CD14-positive monocyte (primary cell): ENCODE results near the gene H1-8. TPM values are rescaled to one million over a fixed set of nuclear protein-coding genes. Genes with fewer than 3 reads are reported as not detected.

ENCODE experiments used
- DNase-seq, 3 donors: peaks; one replicate each; pipeline ENCODE4 v3.0.0-alpha.2; 2011 to 2022
- H2AFZ ChIP-seq: 2 replicates; pipeline ENCODE4 v1.6.0; 2012; ENCODE audit warnings: mild to moderate bottlenecking, low read depth, low read length, inconsistent platforms; ENCODE audit not compliant: insufficient read depth, poor library complexity, severe bottlenecking
- H3K27ac ChIP-seq, 2 donors: 1 replicate in 1 of 2; 2 replicates in 1 of 2; pipeline ENCODE4 v1.5.1; 2012 to 2013; ENCODE audit warnings: low read length in 2 of 2, control low read depth in 1 of 2, inconsistent platforms in 1 of 2, low read depth in 1 of 2, mild to moderate bottlenecking in 1 of 2
- H3K27me3 ChIP-seq, 2 donors: one replicate each; pipeline versions ENCODE4 v1.6.0 to v1.6.1; 2011 to 2013; ENCODE audit warnings: low read length in 2 of 2; ENCODE audit not compliant: control insufficient read depth in 2 of 2, insufficient read depth in 2 of 2
- H3K36me3 ChIP-seq, 2 donors: replicated peaks in 1 of 2; 1 replicate in 1 of 2; 2 replicates in 1 of 2; pipeline versions ENCODE4 v1.5.1 to v1.6.1; 2012 to 2013; ENCODE audit warnings: low read length in 2 of 2, control low read depth in 1 of 2, inconsistent platforms in 1 of 2, mild to moderate bottlenecking in 1 of 2; ENCODE audit not compliant: insufficient read depth in 2 of 2, control insufficient read depth in 1 of 2
- H3K4me1 ChIP-seq, 2 donors: 1 replicate in 1 of 2; 2 replicates in 1 of 2; pipeline versions ENCODE4 v1.5.1 to v1.6.1; 2012 to 2013; ENCODE audit warnings: low read length in 2 of 2, control low read depth in 1 of 2, inconsistent platforms in 1 of 2, mild to moderate bottlenecking in 1 of 2, moderate library complexity in 1 of 2; ENCODE audit not compliant: insufficient read depth in 2 of 2, control insufficient read depth in 1 of 2
- H3K4me2 ChIP-seq: replicated peaks from 2 replicates; pipeline ENCODE3; 2012; ENCODE audit warnings: low read length, moderate library complexity, mild to moderate bottlenecking; ENCODE audit not compliant: poor library complexity, severe bottlenecking; ENCODE audit errors: extremely low read depth
- H3K4me3 ChIP-seq, 3 experiments: fragments of 200-600 bp in 1 of 3; sonication (generic) in 1 of 3; replicated peaks in 1 of 3; 1 replicate in 2 of 3; 2 replicates in 1 of 3; pipeline ENCODE4 v1.5.1; 2011 to 2013; ENCODE audit warnings: low read length in 3 of 3, mild to moderate bottlenecking in 3 of 3, control low read depth in 2 of 3, low read depth in 2 of 3, inconsistent platforms in 1 of 3, moderate library complexity in 1 of 3
- H3K79me2 ChIP-seq: 2 replicates; pipeline ENCODE4 v1.6.0; 2012; ENCODE audit warnings: mild to moderate bottlenecking, control low read depth, inconsistent platforms, low read length, moderate library complexity; ENCODE audit not compliant: insufficient read depth
- H3K9ac ChIP-seq: 2 replicates; pipeline ENCODE4 v1.6.0; 2017; ENCODE audit warnings: low read length, mild to moderate bottlenecking; ENCODE audit not compliant: insufficient read depth, poor library complexity, severe bottlenecking
- H3K9me3 ChIP-seq, 2 donors: replicated peaks in 1 of 2; 1 replicate in 1 of 2; 2 replicates in 1 of 2; pipeline versions ENCODE4 v1.5.1 to v1.6.1; 2012 to 2013; ENCODE audit warnings: low read length in 2 of 2, control low read depth in 1 of 2; ENCODE audit not compliant: control insufficient read depth in 1 of 2, insufficient read depth in 1 of 2
- H4K20me1 ChIP-seq: 2 replicates; pipeline ENCODE4 v1.6.0; 2012; ENCODE audit warnings: mild to moderate bottlenecking, low read length, control low read depth, moderate library complexity; ENCODE audit not compliant: insufficient read depth
- H3K27ac Mint-ChIP-seq, 7 donors: one replicate each; pipeline ENCODE4 v1.8.0; 2020; ENCODE audit warnings: mild to moderate bottlenecking in 7 of 7, mixed read lengths in 7 of 7, moderate library complexity in 6 of 7, inconsistent platforms in 2 of 7
- H3K27me3 Mint-ChIP-seq, 3 donors: one replicate each; pipeline ENCODE4 v1.8.0; 2021 to 2022; ENCODE audit warnings: low read depth in 3 of 3, mild to moderate bottlenecking in 3 of 3, mixed read lengths in 3 of 3, moderate library complexity in 3 of 3, inconsistent platforms in 1 of 3
- H3K36me3 Mint-ChIP-seq, 2 donors: one replicate each; pipeline ENCODE4 v1.8.0; 2020; ENCODE audit warnings: mixed read lengths in 2 of 2, inconsistent platforms in 1 of 2, mild to moderate bottlenecking in 1 of 2
- H3K4me1 Mint-ChIP-seq: one replicate; pipeline ENCODE4 v1.8.0; 2020; ENCODE audit warnings: mild to moderate bottlenecking, mixed read lengths
- H3K4me3 Mint-ChIP-seq, 2 donors: one replicate each; pipeline ENCODE4 v1.8.0; 2020; ENCODE audit warnings: mild to moderate bottlenecking in 2 of 2, mixed read lengths in 2 of 2, moderate library complexity in 1 of 2
- H3K9me3 Mint-ChIP-seq, 7 donors: one replicate each; pipeline ENCODE4 v1.8.0; 2020 to 2022; ENCODE audit warnings: mixed read lengths in 7 of 7, mild to moderate bottlenecking in 6 of 7, moderate library complexity in 6 of 7, inconsistent platforms in 2 of 7
- CTCF ChIP-seq: fragments of 200-600 bp; IDR thresholded peaks from one replicate; pipeline ENCODE4 v1.8.0; 2022; ENCODE audit warnings: antibody characterized with exemption, mild to moderate bottlenecking
- WGBS: methylation state at CpG from one replicate; pipeline ENCODE4 v1.1.5; 2013; ENCODE audit warnings: missing lambda C conversion rate; ENCODE audit not compliant: insufficient coverage; 5-methylcytosine and 5-hydroxymethylcytosine counted together
- intact Hi-C, 2 donors: fragments of 100-400 bp; cut with micrococcal nuclease; formaldehyde crosslinking; loops; one replicate each; pipeline versions ENCODE4 v1.15.0 to v1.15.1; 2023
- polyA plus RNA-seq, 3 donors: library from polyadenylated mRNA; depleted of rRNA in 1 of 3; unstranded in 2 of 3; stranded (reverse) in 1 of 3; fragments of 300-500 nt in 2 of 3; fragments of >200 nt in 1 of 3; fragmentation: Illumina TruSeq in 2 of 3; gene quantifications; 1 replicate in 2 of 3; 2 replicates in 1 of 3; pipeline ENCODE4 v1.2.3, GENCODE V29; 2012 to 2021

The H1-8 gene
- polyA plus RNA-seq, 3 donors = not detected

GRCh38 chr3:129582799-129583198 is 39.8 kb downstream of the H1-8 start:
- Histone ChIP-seq H3K4me3 (no peak overlapping the region), H3K79me2 (peaks cover 10% of the 10 kb centered on the region), H3K4me2 (no peak overlapping the region), H2AFZ (no peak overlapping the region), H3K27me3 (no peaks in the 10 kb centered on the region), H3K36me3 (peaks cover 46 to 85% of the 10 kb centered on the region in 2 donors), H3K9ac (no peak overlapping the region), H3K9me3 (no peaks in the 10 kb centered on the region), H3K27ac (peak overlapping the region in 1 of 2 donors; percentile 31), H3K4me1 (peaks cover 27 to 28% of the 10 kb centered on the region in 2 donors), H4K20me1 (peaks cover 68% of the 10 kb centered on the region)
- H3K9me3 Mint-ChIP-seq = no peaks in the 10 kb centered on the region
- TF ChIP-seq CTCF = no peak
- DNase-seq = no peak
- H3K4me1 Mint-ChIP-seq = peaks cover 35% of the 10 kb centered on the region
- intact Hi-C loops = no loop called here
- 71% methylated on average over 3 of the region's 5 CpGs for WGBS
- H3K4me3 Mint-ChIP-seq = no peak overlapping the region
- no peaks in the 10 kb centered on the region for H3K27me3 Mint-ChIP-seq
- peaks cover 49 to 75% of the 10 kb centered on the region in 2 donors for H3K36me3 Mint-ChIP-seq
- peak overlapping the region in 1 of 7 donors; percentile 40 for H3K27ac Mint-ChIP-seq

- H3K4me3 ChIP-seq = no peak overlapping the region
- Mint-ChIP-seq H3K27ac (peak overlapping the region in 2 of 7 donors; percentile 19 to 40), H3K4me1 (peaks cover 35% of the 10 kb centered on the region), H3K27me3 (no peaks in the 10 kb centered on the region), H3K4me3 (no peak overlapping the region), H3K36me3 (peaks cover 50 to 80% of the 10 kb centered on the region in 2 donors), H3K9me3 (no peaks in the 10 kb centered on the region)
- no peaks in the 10 kb centered on the region for H3K9me3 ChIP-seq
- H3K9ac ChIP-seq = no peak overlapping the region
- peak overlapping the region in 1 of 2 donors; percentile 31 for H3K27ac ChIP-seq
- TF ChIP-seq CTCF = no peak
- H4K20me1 ChIP-seq = peaks cover 71% of the 10 kb centered on the region
- no peak for DNase-seq
- no peak overlapping the region for H2AFZ ChIP-seq
- H3K4me1 ChIP-seq = peaks cover 27 to 28% of the 10 kb centered on the region in 2 donors
- peaks cover 6% of the 10 kb centered on the region for H3K79me2 ChIP-seq
- no peak overlapping the region for H3K4me2 ChIP-seq
- 79% methylated on average over 7 of the region's 9 CpGs for WGBS
- H3K27me3 ChIP-seq = no peaks in the 10 kb centered on the region
- intact Hi-C loops = no loop called here
- H3K36me3 ChIP-seq = peaks cover 46 to 90% of the 10 kb centered on the region in 2 donors
Observed at GRCh38 chr3:129583289-129583688, 40.3 kb downstream of the H1-8 start.
